Measurements from ENCODE around the gene SLC34A2.
A peak's percentile ranks its signal among the peaks of the same experiment; 100 is the strongest.
"Not testable (repeated sequence)": the region's sequence is repeated elsewhere in the genome, so short reads cannot be mapped to it uniquely, and the experiment has no call there.

Gene SLC34A2

DNA sequence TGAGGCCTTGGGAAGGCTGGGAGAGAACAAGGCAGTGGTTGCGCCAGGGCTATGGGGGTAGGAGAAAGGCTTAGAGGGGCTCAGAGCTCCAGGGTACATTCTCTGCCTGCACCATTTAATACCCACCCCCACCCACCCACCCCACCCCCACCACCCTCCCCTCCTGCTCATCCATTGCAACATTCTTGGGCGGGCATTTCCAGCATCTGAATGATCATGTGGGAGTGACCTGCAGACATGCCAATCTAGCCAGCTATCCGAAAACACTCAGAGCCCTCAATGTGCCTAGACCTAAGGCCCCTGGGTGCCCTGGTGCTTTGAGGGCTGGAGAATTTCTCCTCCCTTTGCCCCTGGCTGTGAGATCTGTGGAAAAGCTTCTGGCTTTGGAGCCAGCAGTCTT, 3.1 kb downstream of the SLC34A2 start:
- FAIRE-seq = no peak
- DNase-seq (ENCODE audit: extremely low spot score, insufficient read length, low read depth) = no peak

DNA sequence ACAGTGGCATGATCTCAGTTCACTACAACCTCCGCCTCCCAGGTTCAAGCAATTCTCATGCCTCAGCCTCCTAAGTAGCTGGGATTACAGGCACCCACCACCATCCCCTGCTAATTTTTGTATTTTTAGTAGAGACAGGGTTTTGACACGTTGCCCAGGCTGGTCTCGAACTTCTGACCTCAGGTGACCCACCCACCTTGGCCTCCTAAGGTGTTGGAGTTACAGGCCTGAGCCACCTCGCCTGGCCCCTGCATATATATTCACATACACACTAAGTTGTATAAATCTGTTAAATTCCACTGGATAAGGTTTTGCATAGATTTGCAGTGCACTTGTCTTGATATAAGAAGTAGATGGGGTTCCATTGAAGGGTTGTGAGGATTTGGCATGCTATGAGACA, 5.8 kb downstream of the SLC34A2 start:
- FAIRE-seq = not testable (repeated sequence)

GRCh38 chr4:25662306-25662705, 6.7 kb downstream of the SLC34A2 start:
- no peak for FAIRE-seq
- no peak for DNase-seq (ENCODE audit: extremely low spot score, insufficient read length, low read depth)

More for the DNA sequence above, 5.8 kb downstream of the SLC34A2 start:
- DNase-seq (ENCODE audit: extremely low spot score, insufficient read length, low read depth) = not testable (repeated sequence)

DNA sequence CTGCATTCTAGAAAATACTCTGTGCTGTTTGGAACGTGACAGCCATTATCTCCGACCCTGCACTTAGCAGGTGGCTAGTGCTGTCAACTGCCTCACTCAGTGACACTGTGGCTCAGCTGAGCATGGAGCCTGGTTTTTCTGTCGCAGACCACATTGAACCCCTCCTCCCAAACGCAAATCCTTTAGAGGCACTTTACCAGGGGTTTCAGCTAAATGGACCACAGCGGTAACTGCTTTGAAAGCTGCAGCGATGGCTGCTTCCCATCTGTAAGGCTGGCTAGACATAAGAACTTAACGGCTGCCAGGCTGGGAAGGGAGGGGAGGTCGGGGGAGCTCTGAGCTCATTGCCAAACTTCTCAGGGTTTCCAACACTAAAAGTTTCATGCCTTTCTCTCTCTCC, 8.1 kb downstream of the SLC34A2 start:
- FAIRE-seq (no peak), DNase-seq (ENCODE audit: extremely low spot score, insufficient read length, low read depth) (no peak)

DNA sequence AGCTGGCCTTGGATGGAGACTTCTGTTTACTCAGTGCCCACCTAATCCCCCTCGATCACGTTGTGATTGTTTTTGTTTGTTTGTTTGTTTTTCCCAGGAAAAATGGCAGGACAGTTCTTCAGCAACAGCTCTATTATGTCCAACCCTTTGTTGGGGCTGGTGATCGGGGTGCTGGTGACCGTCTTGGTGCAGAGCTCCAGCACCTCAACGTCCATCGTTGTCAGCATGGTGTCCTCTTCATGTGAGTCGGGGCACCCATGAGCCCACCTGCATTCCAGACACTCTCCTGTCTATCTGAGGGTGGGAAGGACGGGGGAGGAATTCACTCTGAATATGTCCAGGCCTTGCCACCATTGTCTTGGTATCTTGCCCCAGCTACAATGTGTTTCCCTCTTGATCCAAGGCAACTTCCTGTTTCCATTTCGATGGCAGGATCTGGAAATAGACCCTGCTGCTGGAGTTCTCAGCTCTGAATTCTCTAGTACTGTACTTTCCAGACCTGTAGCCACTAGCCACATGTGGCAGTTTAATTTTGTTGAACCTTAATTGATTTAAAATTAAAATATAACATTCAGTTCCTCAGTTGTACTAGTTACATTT, 10.5 kb downstream of the SLC34A2 start:
- FAIRE-seq = no peak
- DNase-seq (ENCODE audit: extremely low spot score, insufficient read length, low read depth) = no peak

DNA sequence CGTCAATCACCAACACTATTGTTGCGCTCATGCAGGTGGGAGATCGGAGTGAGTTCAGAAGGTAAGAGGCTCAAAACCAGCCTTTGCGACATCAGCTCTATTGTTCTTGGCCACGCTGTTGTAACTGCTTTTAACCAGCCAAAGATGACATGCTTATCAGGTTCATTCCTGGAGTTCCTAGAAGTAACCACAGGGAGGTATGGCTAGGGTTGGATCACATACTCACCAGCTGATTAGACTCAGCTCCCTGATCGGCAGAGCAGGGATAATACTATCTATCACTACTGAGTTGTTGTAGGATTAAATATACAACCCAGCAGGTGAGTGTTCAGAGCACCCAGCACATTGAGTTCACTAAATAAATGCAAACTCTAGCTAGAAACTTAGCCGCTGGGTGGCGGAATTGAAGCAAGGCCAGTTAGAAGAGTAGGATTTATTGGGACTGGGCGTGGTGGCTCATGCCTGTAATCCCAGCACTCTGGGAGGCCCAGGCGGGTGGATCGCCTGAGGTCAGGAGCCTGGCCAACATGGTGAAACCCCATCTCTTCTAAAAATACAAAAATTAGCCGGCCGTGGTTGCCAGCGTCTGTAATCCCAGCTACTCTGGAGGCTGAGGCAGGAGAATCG, 12.4 kb downstream of the SLC34A2 start:
- DNase-seq (ENCODE audit: extremely low spot score, insufficient read length, low read depth) (no peak), FAIRE-seq (no peak)

DNA sequence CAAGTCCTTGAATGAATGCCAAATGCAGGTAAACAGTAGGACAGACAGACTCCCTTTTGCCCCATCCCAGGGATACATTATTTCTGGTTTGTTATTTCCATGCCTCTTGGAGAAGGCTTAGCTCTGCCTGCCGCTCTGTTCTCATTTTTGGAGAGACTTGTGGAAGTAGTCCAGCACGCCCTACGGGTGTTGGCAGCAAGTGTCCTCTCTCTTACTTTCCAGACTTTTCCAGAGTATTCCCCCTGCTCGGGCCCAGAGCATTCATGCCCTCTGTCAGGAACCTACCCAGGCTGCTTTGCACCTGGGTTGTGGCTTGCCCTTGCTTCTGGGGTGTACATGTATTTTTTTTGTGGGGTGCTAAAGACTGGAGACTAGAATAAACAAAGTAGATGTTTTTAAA, 15.3 kb downstream of the SLC34A2 start:
- DNase-seq (ENCODE audit: extremely low spot score, insufficient read length, low read depth) = no peak
- FAIRE-seq = no peak

DNA sequence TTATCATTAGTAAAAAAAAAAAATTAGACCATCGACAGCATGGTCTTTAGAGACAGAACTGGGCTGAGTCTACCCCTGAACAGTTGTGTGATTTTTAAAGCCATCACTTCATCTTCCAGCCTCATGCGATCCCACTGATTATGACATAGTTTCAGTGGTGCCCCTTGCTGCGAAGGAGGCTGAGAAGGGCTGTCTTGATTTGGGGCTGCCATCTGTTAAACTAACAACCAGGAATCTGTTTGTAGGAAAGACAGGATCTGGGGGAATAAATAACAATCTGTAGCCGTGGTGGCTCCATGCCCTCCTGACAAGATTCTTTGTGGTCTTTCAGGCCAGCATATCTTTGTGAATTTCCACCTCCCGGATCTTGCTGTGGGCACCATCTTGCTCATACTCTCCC, 17.1 kb downstream of the SLC34A2 start:
- DNase-seq (ENCODE audit: extremely low spot score, insufficient read length, low read depth) = no peak
- no peak for FAIRE-seq

- DNase-seq (ENCODE audit: extremely low spot score, insufficient read length, low read depth) (no peak), FAIRE-seq (no peak)
These were observed 18.7 kb downstream of the SLC34A2 start for GRCh38 chr4:25674386-25674785.

GRCh38 chr4:25676221-25676620, 20.6 kb downstream of the SLC34A2 start:
- no peak for FAIRE-seq
- DNase-seq (ENCODE audit: extremely low spot score, insufficient read length, low read depth) = no peak

GRCh38 chr4:25677157-25677556, 21.5 kb downstream of the SLC34A2 start:
- FAIRE-seq (no peak), DNase-seq (ENCODE audit: extremely low spot score, insufficient read length, low read depth) (no peak)

GRCh38 chr4:25677943-25678342, 22.3 kb downstream of the SLC34A2 start:
- FAIRE-seq = no peak
- DNase-seq (ENCODE audit: extremely low spot score, insufficient read length, low read depth) = no peak

DNA sequence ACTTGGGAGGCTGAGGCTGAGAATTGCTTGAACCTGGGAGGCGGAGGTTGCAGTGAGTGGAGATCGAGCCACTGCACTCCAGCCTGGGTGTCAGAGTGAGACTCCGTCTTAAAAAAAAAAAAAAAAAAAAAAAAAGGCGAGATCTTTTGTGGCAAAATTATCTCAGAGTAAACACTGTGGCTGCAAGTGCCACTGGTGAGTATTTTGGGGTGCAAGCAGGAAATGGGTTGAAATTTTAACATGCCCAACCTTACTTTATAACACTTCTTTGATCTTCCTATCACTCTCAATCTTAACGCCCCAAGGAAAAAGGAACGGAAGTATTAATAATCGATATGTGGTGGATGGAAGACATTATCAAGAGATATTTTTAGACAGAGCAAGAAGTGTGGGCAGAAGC, 32.1 kb downstream of the SLC34A2 start:
- no peak for DNase-seq (ENCODE audit: extremely low spot score, insufficient read length, low read depth)
- no peak for FAIRE-seq

DNA sequence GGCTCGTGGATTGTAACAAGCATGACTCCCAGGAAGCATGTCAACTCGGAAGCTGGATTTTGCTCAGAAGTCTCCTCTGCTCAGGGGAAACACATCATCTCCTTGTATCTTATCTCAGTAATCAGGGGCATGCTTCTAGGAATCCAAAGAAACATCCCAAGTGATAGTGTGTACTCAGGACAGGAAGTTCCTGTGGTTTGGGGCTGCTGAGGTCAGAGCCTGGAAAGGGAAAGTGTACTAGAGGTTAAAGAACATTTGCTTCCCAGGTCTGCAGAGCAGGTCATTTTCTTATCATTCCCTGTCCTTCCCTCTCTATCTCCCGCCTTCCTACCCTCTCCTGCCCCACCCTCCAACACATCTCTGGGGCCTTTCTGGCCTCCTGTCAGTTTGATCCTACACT, 38.8 kb downstream of the SLC34A2 start:
- no peak for FAIRE-seq
- DNase-seq (ENCODE audit: extremely low spot score, insufficient read length, low read depth) = no peak

DNA sequence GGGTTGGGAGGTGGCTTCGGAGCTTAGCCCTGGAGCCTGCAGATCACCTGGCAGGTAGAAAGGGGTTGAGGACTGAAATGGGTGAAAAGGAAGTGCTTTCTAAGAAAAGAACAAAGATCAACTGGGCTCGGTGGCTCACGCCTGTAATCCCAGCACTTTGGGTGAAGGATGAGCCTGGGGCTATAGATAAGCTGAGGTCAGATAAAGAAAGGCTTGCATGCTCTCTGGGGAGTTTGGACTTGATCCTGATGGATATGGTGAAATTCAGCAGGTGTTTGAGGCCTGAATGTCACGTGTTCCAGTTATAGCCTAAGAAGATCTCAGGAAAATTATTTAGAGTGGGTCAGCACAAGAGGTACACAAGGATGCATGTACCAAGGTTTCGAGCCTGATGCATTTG, 40.8 kb downstream of the SLC34A2 start:
- FAIRE-seq (no peak), DNase-seq (ENCODE audit: extremely low spot score, insufficient read length, low read depth) (no peak)

- FAIRE-seq (no peak), DNase-seq (ENCODE audit: extremely low spot score, insufficient read length, low read depth) (no peak)
These were observed 41.9 kb downstream of the SLC34A2 start for GRCh38 chr4:25697516-25697915.

GRCh38 chr4:25700661-25701060, 45.0 kb downstream of the SLC34A2 start:
- DNase-seq (ENCODE audit: extremely low spot score, insufficient read length, low read depth) (no peak), FAIRE-seq (no peak)

DNA sequence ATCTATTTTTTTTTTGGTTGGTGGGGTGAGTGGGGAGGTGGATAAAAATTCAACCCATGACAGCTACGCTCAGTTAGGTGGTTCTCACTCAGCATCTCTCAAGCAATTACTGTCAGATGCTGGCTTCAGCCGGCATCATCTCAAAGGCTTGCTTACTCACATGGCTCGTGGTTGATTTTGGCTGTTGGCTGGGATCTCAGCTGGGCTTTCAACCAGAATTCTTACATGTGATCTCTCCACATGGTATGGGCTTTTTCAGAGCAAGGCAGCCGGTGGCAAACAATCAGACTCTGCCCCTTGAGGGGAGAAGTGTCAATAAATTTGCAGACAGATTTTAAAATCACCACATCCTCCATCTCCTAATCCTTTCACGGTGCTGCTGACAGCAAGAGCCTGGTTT, 47.2 kb downstream of the SLC34A2 start:
- DNase-seq (ENCODE audit: extremely low spot score, insufficient read length, low read depth) (no peak), FAIRE-seq (peak; percentile 24)

DNA sequence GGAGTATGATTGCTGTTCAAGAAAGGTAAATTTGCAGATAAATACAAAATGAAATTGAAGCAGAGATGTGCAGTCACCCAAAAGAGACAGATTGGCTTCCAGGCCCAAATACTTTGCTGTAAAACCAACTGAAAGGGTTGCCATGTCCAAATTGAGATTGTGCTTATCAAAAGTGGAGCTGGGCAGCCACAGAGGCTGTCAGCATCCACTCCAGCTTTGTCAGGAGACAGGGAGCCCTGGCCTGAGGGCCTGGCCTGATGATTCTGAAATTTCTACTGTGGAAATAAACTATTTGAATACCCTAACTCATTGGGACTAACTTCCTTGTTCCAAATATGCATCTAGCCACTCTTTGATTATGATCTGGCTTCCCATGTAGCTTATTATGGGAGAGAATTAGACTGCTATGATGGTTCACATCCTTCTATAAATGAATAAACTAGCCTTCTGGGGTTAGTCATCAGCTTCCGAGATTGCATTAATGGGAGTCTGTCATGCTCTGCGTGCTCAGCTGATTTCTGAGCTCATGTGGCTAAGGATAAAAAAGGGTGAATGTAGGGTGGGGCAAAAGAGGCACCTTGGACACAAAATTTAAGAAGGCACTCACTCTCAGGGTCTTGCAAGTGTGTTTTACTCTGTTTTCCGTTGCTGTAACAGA, 48.2 kb downstream of the SLC34A2 start:
- DNase-seq (ENCODE audit: extremely low spot score, insufficient read length, low read depth) (no peak), FAIRE-seq (no peak)

DNA sequence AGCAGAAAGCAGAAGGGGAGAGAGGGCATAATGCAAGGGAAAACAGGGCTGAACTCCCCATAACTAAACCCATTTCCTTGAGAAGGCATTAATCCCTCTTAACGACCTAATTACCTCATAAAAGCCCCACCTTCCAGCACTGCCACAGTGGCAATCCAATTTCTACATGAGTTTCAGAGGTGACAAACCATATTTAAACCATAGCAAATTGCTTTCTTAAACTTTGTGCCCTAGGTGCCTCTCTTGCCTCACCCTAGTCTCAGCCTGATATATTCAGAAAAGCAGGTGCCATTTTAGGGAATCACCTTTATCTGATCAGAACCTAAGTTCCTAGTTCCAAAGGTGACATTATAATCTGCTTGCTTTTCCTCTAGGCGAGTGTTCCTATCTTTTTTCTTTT, 48.9 kb downstream of the SLC34A2 start:
- FAIRE-seq (no peak), DNase-seq (ENCODE audit: extremely low spot score, insufficient read length, low read depth) (no peak)

DNA sequence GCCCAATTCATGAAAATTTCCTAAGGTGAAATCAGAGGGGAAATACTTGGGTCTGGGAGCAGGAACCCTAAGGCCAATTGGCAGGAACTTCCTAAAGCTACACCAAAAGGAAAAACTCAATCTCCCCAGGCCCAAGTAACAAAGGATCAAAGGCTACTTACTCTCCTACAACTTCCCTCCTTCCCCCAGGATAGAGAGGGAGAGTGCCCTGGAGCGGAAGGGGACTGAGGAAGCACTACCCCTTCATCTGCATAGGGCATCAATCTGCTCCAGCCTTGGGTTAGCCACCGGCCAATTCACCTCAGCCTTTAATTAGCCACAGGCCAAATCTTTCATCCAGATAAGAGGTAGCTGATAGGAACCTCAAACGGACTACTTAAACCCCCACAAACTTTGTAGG, 55.0 kb downstream of the SLC34A2 start:
- DNase-seq (ENCODE audit: extremely low spot score, insufficient read length, low read depth) (no peak), FAIRE-seq (no peak)

DNA sequence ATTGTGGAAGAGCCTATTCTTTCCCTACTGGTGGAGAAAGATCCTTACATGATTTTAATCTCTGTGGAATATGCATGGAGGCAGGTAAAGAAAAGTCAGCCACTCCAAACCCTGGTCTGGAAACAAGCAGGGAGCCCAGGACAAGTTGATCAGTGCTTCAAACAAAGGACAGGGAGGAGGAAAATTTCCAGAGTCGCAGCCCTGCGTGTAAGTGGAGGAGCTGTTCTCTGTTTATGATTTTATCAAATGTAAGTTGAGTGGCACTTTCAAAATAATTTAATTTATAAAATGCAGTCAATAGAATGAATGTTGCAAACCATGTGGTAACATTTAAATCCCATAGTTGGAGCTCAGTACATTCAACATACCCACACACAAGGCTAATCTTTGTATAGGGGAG, 57.0 kb downstream of the SLC34A2 start:
- no peak for FAIRE-seq

More for the DNA sequence above, 57.0 kb downstream of the SLC34A2 start:
- no peak for DNase-seq (ENCODE audit: extremely low spot score, insufficient read length, low read depth)

Measured in GM18507 (cell line).